Germinal center (tissue), 1 donor: ENCODE data around the gene RANBP17.
"Not testable (repeated sequence)": the region's sequence is repeated elsewhere in the genome, so short reads cannot be mapped to it uniquely, and the experiment has no call there.

Source experiments
- DNase-seq: peaks from one replicate; pipeline ENCODE4 v3.0.0; 2012; ENCODE audit warnings: mixed read lengths, low spot score

The RANBP17 gene

GRCh38 chr5:171251519-171251918 is 389.7 kb downstream of the RANBP17 start:
- no peak for DNase-seq

GRCh38 chr5:171252674-171253073 is 390.9 kb downstream of the RANBP17 start:
- no peak for DNase-seq

- DNase-seq = no peak
Measured at GRCh38 chr5:171258737-171259415, 397.1 kb downstream of the RANBP17 start.

GRCh38 chr5:171261361-171261760 is 399.5 kb downstream of the RANBP17 start:
- no peak for DNase-seq

GRCh38 chr5:171261904-171262303 is 400.1 kb downstream of the RANBP17 start:
- DNase-seq = no peak

- DNase-seq = no peak
Measured at GRCh38 chr5:171263181-171263580, 401.4 kb downstream of the RANBP17 start.

- DNase-seq = no peak
Measured at GRCh38 chr5:171264843-171265242, 403.0 kb downstream of the RANBP17 start.

GRCh38 chr5:171268700-171269620 is 407.1 kb downstream of the RANBP17 start:
- no peak for DNase-seq

GRCh38 chr5:171269717-171270116 is 407.9 kb downstream of the RANBP17 start:
- DNase-seq = no peak

- DNase-seq = no peak
Measured at GRCh38 chr5:171270136-171270535, 408.3 kb downstream of the RANBP17 start.

- DNase-seq = no peak
Measured at GRCh38 chr5:171271798-171272197, 410.0 kb downstream of the RANBP17 start.

- no peak for DNase-seq
Measured at GRCh38 chr5:171272996-171273970, 411.5 kb downstream of the RANBP17 start.

GRCh38 chr5:171275841-171276544 is 414.2 kb downstream of the RANBP17 start:
- DNase-seq = no peak

GRCh38 chr5:171283753-171284152 is 421.9 kb downstream of the RANBP17 start:
- no peak for DNase-seq

- no peak for DNase-seq
Measured at GRCh38 chr5:171285465-171285864, 423.6 kb downstream of the RANBP17 start.

- no peak for DNase-seq
Measured at GRCh38 chr5:171288066-171288465, 426.2 kb downstream of the RANBP17 start.

- DNase-seq = no peak
Measured at GRCh38 chr5:171291371-171291770, 429.6 kb downstream of the RANBP17 start.

- DNase-seq = no peak
Measured at GRCh38 chr5:171295299-171295698, 433.5 kb downstream of the RANBP17 start.

GRCh38 chr5:171295801-171296200 is 434.0 kb downstream of the RANBP17 start:
- DNase-seq = no peak

- DNase-seq = not testable (repeated sequence)
Measured at GRCh38 chr5:171297941-171298340, 436.1 kb downstream of the RANBP17 start.

- DNase-seq = no peak
Measured at GRCh38 chr5:171299228-171299627, 437.4 kb downstream of the RANBP17 start.
